Neural cell (in vitro differentiated cells): ENCODE results near the gene PLCB1. TPM values are rescaled to one million over a fixed set of nuclear protein-coding genes. Genes with fewer than 3 reads are reported as not detected.

Source experiments
- H2AFZ ChIP-seq: fragments of 200-600, 300-800 bp; sonication (generic), shearing (Covaris generic); 2 replicates; pipeline ENCODE4 v1.6.0; 2014; ENCODE audit warnings: low read depth, mild to moderate bottlenecking, antibody characterized with exemption, low read length, moderate library complexity
- H3F3A ChIP-seq: fragments of 200-600 bp; shearing (Covaris generic); 2 replicates; pipeline ENCODE4 v1.6.1; 2016; ENCODE audit warnings: mild to moderate bottlenecking, moderate library complexity, mixed read lengths, antibody characterized with exemption, low read length; ENCODE audit not compliant: insufficient read depth, poor library complexity, severe bottlenecking
- H3K27ac ChIP-seq: fragments of 200-600, 300-800 bp; sonication (generic), shearing (Covaris generic); 2 replicates; pipeline ENCODE4 v1.5.1; 2014; ENCODE audit warnings: mild to moderate bottlenecking, low read length, moderate library complexity
- H3K27me3 ChIP-seq: fragments of 300-800, 200-600 bp; sonication (generic), shearing (Covaris generic); 2 replicates; pipeline ENCODE4 v1.6.0; 2014; ENCODE audit warnings: mild to moderate bottlenecking, low read depth, low read length, moderate library complexity; ENCODE audit not compliant: insufficient read depth
- H3K36me3 ChIP-seq: fragments of 300-800, 200-600 bp; sonication (generic), shearing (Covaris generic); 2 replicates; pipeline ENCODE4 v1.5.1; 2014; ENCODE audit warnings: mild to moderate bottlenecking, antibody characterized with exemption, low read length, moderate library complexity; ENCODE audit not compliant: insufficient read depth
- H3K4me2 ChIP-seq: fragments of 300-800, 200-600 bp; sonication (generic), shearing (Covaris generic); 2 replicates; pipeline ENCODE4 v1.6.0; 2014; ENCODE audit warnings: mild to moderate bottlenecking, low read length
- H3K4me3 ChIP-seq: fragments of 300-800, 200-600 bp; sonication (generic), shearing (Covaris generic); 2 replicates; pipeline ENCODE4 v1.5.1; 2014; ENCODE audit warnings: mild to moderate bottlenecking, low read length, moderate library complexity
- H3K79me2 ChIP-seq: fragments of 200-600 bp; shearing (Covaris generic); replicated peaks from 2 replicates; pipeline ENCODE4 v1.6.0; 2014; ENCODE audit warnings: mild to moderate bottlenecking, low read length, moderate library complexity; ENCODE audit not compliant: insufficient read depth
- H3K9ac ChIP-seq: fragments of 300-800, 200-600 bp; sonication (generic), shearing (Covaris generic); 2 replicates; pipeline ENCODE4 v1.6.1; 2016; ENCODE audit warnings: mild to moderate bottlenecking, low read length, mixed read lengths
- H3K9me2 ChIP-seq: fragments of 200-600 bp; shearing (Covaris generic); 2 replicates; pipeline ENCODE4 v1.6.1; 2016; ENCODE audit warnings: mild to moderate bottlenecking, low read length, mixed read lengths; ENCODE audit not compliant: insufficient read depth
- H3K9me3 ChIP-seq: fragments of 200-600, 300-800 bp; sonication (generic), shearing (Covaris generic); 2 replicates; pipeline ENCODE4 v1.6.1; 2016; ENCODE audit warnings: mild to moderate bottlenecking, mixed run types, low read length, moderate library complexity, mixed read lengths
- H4K20me1 ChIP-seq: fragments of 200-600 bp; shearing (Covaris generic); 2 replicates; pipeline ENCODE4 v1.6.1; 2016; ENCODE audit warnings: mild to moderate bottlenecking, mixed run types; ENCODE audit not compliant: insufficient read depth
- CTCF ChIP-seq: fragments of 450-650 bp; IDR thresholded peaks from 2 replicates; pipeline ENCODE4 v1.5.1; 2014; ENCODE audit warnings: antibody characterized with exemption, mild to moderate bottlenecking, moderate library complexity; ENCODE audit not compliant: poor library complexity, severe bottlenecking
- EP300 ChIP-seq: fragments of 450-650 bp; conservative IDR thresholded peaks from 2 replicates; pipeline ENCODE4 v1.6.1; 2014; ENCODE audit warnings: antibody characterized with exemption, mild to moderate bottlenecking, moderate library complexity; ENCODE audit not compliant: poor library complexity, severe bottlenecking
- EZH2 ChIP-seq: fragments of 200-600, 300-800 bp; shearing (Covaris generic), sonication (generic); IDR thresholded peaks from 2 replicates; pipeline ENCODE4 v1.6.1; 2014; ENCODE audit warnings: antibody characterized with exemption, low read length, borderline replicate concordance, mild to moderate bottlenecking; ENCODE audit not compliant: insufficient read depth, poor library complexity, severe bottlenecking
- MXI1 ChIP-seq: fragments of 450-650 bp; conservative IDR thresholded peaks from 2 replicates; pipeline ENCODE4 v1.6.1; 2014; ENCODE audit warnings: antibody characterized with exemption, mild to moderate bottlenecking; ENCODE audit not compliant: poor library complexity, severe bottlenecking
- POLR2AphosphoS5 ChIP-seq: IDR thresholded peaks from 2 replicates; pipeline ENCODE4 v1.6.1; 2012
- RAD21 ChIP-seq: fragments of 450-650 bp; conservative IDR thresholded peaks from 2 replicates; pipeline ENCODE4 v1.6.1; 2014; ENCODE audit warnings: antibody characterized with exemption, mild to moderate bottlenecking, moderate library complexity
- REST ChIP-seq: IDR thresholded peaks from 2 replicates; pipeline ENCODE4 v1.6.1; 2012; ENCODE audit warnings: borderline replicate concordance
- SMC3 ChIP-seq: fragments of 450-650 bp; conservative IDR thresholded peaks from 2 replicates; pipeline ENCODE4 v1.6.1; 2014; ENCODE audit warnings: antibody characterized with exemption, mild to moderate bottlenecking, moderate library complexity; ENCODE audit not compliant: poor library complexity
- TAF1 ChIP-seq: IDR thresholded peaks from 2 replicates; pipeline ENCODE4 v1.6.1; 2012; ENCODE audit warnings: low read depth
- polyA plus RNA-seq: library from polyadenylated mRNA; depleted of rRNA; stranded (reverse); fragments of >200 nt; gene quantifications from 2 replicates; pipeline ENCODE4 v1.2.3, GENCODE V29; 2014

Gene PLCB1
- polyA plus RNA-seq, 1 donor from 2014 or later = 11.4 TPM

GRCh38 chr20:8265588-8265987, 133.5 kb downstream of the PLCB1 start:
- Histone ChIP-seq H3K4me2 (no peak overlapping the region), H3K4me3 (no peak overlapping the region), H3K79me2 (no peaks in the 10 kb centered on the region), H3F3A (no peaks in the 10 kb centered on the region), H2AFZ (no peak overlapping the region), H3K27me3 (no peaks in the 10 kb centered on the region), H3K9me2 (no peaks in the 10 kb centered on the region), H4K20me1 (no peaks in the 10 kb centered on the region), H3K27ac (no peak overlapping the region), H3K36me3 (no peaks in the 10 kb centered on the region), H3K9ac (no peak overlapping the region), H3K9me3 (no peaks in the 10 kb centered on the region)
- no peak for TF ChIP-seq SMC3
- TF ChIP-seq TAF1 = no peak
- no peak for TF ChIP-seq MXI1
- TF ChIP-seq CTCF = no peak
- TF ChIP-seq REST = no peak

- no peaks in the 10 kb centered on the region for H3K27me3 ChIP-seq
- H3K9me3 ChIP-seq = no peaks in the 10 kb centered on the region
- no peaks in the 10 kb centered on the region for H3K79me2 ChIP-seq
- H3K4me2 ChIP-seq = no peak overlapping the region
- H3F3A ChIP-seq = no peaks in the 10 kb centered on the region
- no peaks in the 10 kb centered on the region for H3K9me2 ChIP-seq
- no peak overlapping the region for H2AFZ ChIP-seq
- no peak for TF ChIP-seq MXI1
- TF ChIP-seq EZH2 = no peak
- TF ChIP-seq CTCF = no peak
- TF ChIP-seq EP300 = no peak
- no peak for TF ChIP-seq RAD21
- TF ChIP-seq TAF1 = no peak
- TF ChIP-seq REST = no peak
- TF ChIP-seq SMC3 = no peak
- TF ChIP-seq POLR2AphosphoS5 = no peak
- H3K27ac ChIP-seq = no peak overlapping the region
- H3K36me3 ChIP-seq = no peaks in the 10 kb centered on the region
- H3K4me3 ChIP-seq = no peak overlapping the region
- no peak overlapping the region for H3K9ac ChIP-seq
- no peaks in the 10 kb centered on the region for H4K20me1 ChIP-seq
These were observed 134.9 kb downstream of the PLCB1 start for GRCh38 chr20:8267009-8267408.
